DMS53 treated with DMSO at 0.1 percent for 48 hours (cell line): Measurements from ENCODE around the gene ARL15.

Experiments
- DNase-seq: peaks from one replicate; lab custom pipeline; 2025; ENCODE audit not compliant: unreplicated experiment; lab: John Stamatoyannopoulos, UW

ARL15 gene

DNA sequence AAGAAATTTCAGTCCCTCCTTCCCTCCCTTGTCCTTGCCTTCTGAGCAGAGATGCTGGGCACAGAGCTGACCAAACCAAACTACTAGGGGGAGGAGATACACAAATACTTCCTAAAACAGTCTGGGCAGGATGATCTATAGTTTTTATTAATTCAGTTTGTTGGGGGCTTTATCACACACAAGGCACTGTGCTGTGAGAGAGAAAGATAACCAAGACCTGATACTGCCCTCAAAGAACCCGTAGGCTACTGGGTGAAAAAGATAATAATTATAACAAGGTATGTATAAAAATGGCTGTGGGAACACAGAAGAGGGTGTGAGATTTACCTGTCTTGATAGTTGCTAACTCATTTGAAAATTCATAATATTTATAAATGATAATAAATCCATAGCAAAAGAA, 395.3 kb downstream of the ARL15 start:
- DNase-seq = no peak

GRCh38 chr5:53913941-53914340, 396.4 kb downstream of the ARL15 start:
- no peak for DNase-seq

DNA sequence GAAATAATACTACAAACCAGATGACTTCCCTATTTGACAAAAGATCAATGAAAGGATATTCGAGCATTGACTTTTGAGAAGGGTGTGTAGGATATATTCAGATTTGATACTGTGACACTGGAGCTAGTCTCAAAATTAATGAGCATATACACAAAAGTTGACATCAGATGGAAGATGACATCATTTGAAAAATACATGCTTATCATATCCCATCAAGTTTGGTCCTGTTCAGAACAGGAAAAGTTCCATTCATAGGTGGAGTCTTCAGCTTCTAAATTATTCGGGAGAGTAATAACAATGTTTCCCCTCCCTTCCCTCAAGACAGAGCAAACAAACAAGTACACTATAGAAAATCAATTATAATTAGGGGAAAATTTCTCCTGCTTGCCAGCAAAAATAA, 401.6 kb downstream of the ARL15 start:
- DNase-seq = no peak

- DNase-seq = no peak
Measured at GRCh38 chr5:53907827-53908226, 402.5 kb downstream of the ARL15 start.

GRCh38 chr5:53906736-53907135, 403.6 kb downstream of the ARL15 start:
- DNase-seq = no peak

DNA sequence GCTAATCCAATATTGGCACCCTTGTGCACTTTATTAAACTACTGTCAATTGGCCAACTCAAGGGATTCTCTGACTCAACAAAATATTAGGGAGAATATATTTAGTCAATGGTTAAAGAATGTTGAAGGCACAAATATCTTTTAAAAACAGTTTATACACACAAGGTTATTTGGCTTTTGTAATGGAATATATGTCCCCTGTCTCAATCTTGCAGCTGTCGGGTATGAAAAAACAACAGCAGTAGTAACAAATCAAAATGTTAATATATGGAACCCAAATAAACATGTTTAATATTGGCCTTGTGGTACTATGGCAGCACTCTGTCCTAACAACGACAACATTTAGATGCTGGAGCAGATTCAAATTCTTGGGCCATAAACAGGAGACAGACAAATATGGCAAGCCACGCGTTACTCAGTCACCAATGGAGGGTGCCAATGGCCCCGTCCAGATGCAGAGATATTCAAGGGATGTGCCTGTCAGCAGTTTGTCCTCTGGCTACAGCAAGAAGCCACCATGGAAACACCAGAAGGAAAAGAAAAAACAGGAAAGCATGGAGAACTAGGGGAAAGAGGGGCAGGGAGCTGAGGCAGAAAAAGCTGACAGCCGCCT, 408.0 kb downstream of the ARL15 start:
- no peak for DNase-seq

- DNase-seq = peak; percentile 44
Measured at GRCh38 chr5:53900677-53901076, 409.7 kb downstream of the ARL15 start.

DNA sequence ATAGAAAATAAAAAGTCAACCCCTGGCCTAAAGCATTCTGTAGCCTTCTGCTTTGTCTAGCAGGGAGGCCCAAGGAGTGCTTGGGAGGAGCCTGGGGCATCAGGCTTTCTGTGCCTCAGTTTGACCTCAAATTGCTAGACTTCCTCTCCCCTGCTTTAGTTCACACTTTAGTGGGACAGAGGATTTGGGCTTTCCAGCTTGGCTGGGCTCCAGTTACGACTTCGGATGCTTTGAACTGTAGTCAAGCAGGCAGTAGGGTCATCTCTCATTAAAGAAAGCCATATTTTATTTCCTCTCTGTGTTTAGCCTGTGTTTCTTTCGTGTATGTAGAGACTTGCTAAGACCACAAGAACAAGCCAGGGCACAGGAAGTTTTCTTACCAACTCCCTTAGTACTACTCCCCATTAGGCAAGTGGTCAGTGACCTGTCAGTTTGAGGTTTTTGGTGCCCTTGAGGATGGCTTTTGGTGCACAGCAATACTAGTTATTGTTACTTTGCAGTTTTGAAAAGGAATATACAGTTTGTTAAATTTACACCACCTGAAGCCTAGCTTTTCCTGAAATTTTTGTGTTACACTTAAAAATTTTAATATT, 415.2 kb downstream of the ARL15 start:
- DNase-seq = no peak

- DNase-seq = no peak
Measured at GRCh38 chr5:53893626-53894025, 416.7 kb downstream of the ARL15 start.

GRCh38 chr5:53892224-53892623, 418.1 kb downstream of the ARL15 start:
- DNase-seq = no peak

DNA sequence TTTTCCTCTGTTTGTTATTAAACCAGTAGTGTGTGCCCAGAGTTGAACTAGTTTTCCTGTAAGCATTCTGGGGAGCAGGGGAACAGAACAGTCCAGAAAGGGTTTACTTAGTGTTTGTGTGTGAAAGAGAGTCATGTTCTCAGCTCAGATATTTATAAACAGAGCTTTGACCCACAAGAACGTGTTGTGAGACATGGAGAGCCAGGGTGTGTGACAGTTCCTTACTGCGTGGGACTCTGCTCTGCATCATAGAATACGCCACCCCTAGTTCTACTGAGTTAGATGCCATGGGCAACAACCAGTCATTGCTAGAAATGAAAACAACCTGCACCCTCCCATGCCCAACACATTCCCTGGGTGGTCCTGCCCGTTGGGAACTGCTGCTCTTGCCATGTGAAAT, 419.2 kb downstream of the ARL15 start:
- DNase-seq = no peak

DNA sequence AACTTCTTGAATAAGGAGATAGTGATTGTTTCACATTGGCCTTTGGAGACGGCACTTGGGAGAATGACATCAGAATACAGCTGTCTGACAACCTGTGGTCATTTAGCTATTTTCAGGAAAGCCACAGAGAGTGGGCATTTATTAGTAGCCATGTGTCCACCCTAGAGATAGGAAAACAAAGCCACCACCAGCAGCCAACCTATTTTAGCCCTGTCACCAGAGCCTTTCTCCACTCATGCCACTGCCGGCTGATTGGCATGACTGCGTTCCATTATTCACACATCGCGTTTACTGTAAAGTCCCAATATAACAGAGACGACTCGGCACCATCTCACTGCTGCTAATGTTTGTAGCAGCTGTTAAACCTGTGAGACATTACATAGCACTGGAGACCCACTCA, 419.9 kb downstream of the ARL15 start:
- no peak for DNase-seq

DNA sequence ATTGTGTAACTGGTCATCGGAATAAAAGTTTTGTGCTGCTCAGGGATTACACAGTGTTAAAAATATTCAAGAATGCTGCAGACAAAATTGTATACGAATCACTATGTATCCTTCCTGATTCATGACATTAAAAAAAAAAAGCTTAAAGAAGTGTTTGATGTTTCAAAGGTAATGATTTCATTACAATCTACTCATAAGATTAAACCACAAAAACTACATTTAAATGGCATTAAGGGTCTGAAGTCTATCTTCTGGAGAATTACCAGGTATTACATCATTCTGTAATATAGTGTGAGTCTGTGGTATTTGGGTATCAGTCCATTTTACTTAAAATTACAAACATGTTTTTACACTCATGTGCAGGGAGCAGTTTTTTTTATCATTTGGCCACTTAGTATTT, 425.5 kb downstream of the ARL15 start:
- DNase-seq = no peak

DNA sequence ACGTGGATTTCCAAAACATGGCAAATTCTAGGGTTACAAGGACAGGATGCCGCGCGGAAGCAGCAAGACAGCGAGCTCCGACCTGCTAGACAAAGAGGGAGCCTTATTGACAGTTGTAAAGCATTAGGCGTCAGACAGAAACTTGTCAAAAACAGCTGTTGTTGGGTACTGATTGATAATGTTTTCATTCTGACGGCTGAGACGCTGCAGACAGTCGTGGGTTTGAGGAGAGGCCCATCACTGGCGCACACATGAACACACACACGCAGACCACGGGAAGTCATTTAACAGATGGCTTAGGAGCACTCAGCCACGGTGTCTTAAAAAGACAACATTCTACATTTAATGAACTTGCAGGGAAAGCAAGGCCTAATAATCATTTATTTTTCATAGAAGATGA, 426.0 kb downstream of the ARL15 start:
- DNase-seq = no peak

GRCh38 chr5:53882676-53883031, 427.7 kb downstream of the ARL15 start:
- DNase-seq = no peak

DNA sequence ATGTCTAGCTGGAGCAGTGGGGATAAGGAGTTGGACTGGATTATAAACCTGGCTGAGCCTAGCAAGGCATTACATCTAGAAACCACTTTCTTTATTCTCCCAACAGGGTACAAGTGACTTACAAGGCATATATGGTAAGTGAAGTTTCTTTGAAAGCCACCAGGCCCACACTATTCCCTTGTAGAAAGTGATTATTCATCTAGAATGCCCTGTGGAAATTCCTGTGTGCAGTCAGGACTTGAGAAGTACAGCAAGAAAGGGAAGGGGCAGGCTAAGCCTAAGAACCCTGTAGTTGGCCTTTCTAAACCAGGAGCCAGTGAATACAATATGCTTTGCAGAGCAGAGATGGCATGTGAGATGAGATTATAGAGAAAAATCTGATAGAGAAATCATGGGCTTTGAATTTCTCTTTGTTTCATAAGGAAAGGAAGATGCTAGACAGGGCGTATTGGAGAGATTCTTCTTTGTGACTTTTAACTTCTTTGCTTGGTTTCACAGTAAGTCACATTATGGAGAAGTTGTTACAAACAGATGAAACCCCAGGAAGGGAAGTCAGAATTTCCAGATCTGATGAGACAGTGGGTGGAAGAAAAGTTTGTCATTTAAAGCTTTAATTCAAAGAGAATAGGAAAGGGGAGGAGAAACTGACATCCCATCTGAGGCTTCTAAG, 428.2 kb downstream of the ARL15 start:
- no peak for DNase-seq

GRCh38 chr5:53879708-53880323, 430.6 kb downstream of the ARL15 start:
- DNase-seq = no peak

DNA sequence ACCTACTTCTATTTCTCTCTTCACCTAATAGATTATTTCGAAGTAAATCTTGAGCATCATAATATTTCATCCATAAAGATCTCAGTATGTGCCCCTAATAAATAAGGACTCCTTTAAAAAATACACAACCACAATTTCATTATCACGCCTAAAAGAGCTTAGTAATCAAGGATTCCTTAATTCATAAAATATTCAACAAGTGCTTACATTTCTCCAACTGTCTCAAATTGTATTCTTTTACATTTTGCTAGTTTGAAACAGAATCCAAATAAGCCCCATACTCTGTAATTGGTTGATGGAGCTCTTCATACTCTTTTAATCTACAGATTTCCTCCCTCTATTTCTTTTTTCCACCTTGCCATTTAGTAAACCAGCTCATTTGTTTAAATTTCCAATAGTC, 432.4 kb downstream of the ARL15 start:
- DNase-seq = no peak

DNA sequence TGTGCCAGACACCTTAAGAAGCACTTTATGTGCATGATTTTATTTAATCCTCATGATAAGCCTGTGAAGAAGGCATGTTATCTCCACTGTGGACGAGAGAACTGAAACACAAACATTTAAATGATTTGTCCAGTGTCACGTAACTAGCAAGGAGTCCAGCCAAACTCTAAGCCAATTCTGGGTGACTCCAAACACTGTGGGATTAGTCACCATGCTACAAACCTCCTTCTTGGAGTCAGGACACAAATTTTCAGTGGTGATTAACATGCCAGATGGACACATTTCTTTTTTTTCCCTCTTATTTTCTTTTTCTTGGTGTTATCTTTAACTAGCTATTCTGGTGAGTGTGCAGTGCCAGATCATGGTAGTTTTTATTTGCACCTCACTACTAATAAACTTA, 433.1 kb downstream of the ARL15 start:
- DNase-seq = no peak

GRCh38 chr5:53874409-53874808, 436.0 kb downstream of the ARL15 start:
- no peak for DNase-seq

- no peak for DNase-seq
Measured at GRCh38 chr5:53873235-53873634, 437.1 kb downstream of the ARL15 start.

DNA sequence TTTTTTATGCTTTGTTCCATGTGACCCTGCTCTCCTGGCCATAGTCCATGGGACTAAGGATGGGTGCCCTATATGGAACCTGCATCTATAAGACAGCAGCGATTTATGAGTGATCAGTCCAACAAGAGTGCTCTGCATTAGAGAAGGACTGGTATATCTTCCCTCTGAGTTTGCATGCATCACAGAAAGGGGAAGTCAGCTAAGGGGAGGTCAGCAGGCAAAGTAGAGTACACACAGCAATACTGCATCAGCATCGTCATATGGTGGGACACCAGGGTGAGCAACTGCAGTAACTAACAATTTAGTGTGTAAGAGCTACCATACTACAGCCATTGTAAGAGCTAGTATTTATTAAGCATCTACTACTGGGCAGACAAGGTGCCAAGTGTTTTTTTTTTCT, 438.6 kb downstream of the ARL15 start:
- no peak for DNase-seq
